K562 (cell line): ENCODE measurements around the gene MADD. TPM values are rescaled to one million over a fixed set of nuclear protein-coding genes. Genes with fewer than 3 reads are reported as not detected.
A peak's percentile ranks its signal among the peaks of the same experiment; 100 is the strongest.

Experiments used
- BACH1 ChIP-seq: fragments of 200-800 bp; sonication (Bioruptor generic); IDR thresholded peaks from 2 replicates; pipeline ENCODE4 v1.6.1; 2016; ENCODE audit warnings: missing genetic modification characterization, missing compliant biosample characterization
- CREM ChIP-seq: IDR thresholded peaks from 2 replicates; pipeline ENCODE4 v1.6.1; 2014; ENCODE audit warnings: antibody characterized with exemption, low read depth
- KLF16 ChIP-seq: IDR thresholded peaks from 2 replicates; pipeline ENCODE4 v1.6.1; 2016; ENCODE audit warnings: antibody characterized with exemption
- RCOR1 ChIP-seq, 2 experiments: IDR thresholded peaks; 2 replicates each; pipeline ENCODE4 v1.6.1; 2012; ENCODE audit warnings: low read depth in 2 of 2, low read length in 2 of 2, borderline replicate concordance in 1 of 2, improper control_type of control experiment in 1 of 2
- SRF ChIP-seq, 2 experiments: fragments of 250-450, 450-650 bp in 1 of 2; sonication (Bioruptor Pico) in 1 of 2; sonication (generic) in 1 of 2; formaldehyde crosslinking; IDR thresholded peaks; 2 replicates each; pipeline versions ENCODE4 v1.5.0 to v1.5.1; 2020 to 2022; ENCODE audit warnings: mild to moderate bottlenecking in 1 of 2, missing genetic modification reagents in 1 of 2
- SRSF3 ChIP-seq: fragments of 200-400 bp; formaldehyde crosslinking; IDR thresholded peaks from 2 replicates; pipeline ENCODE4 v1.6.1; 2016; ENCODE audit warnings: mild to moderate bottlenecking, low read length, moderate library complexity; ENCODE audit not compliant: insufficient read depth
- TBL1XR1 ChIP-seq, 2 experiments: IDR thresholded peaks; 2 replicates each; pipeline ENCODE4 v1.6.1; 2012; ENCODE audit warnings: improper control_type of control experiment in 2 of 2, low read length in 2 of 2, mild to moderate bottlenecking in 1 of 2
- TOE1 ChIP-seq, 2 experiments: fragments of 450-650 bp in 1 of 2; sonication (generic) in 1 of 2; formaldehyde crosslinking in 1 of 2; IDR thresholded peaks; 2 replicates each; pipeline versions ENCODE4 v1.7.1 to v1.8.0; 2016 to 2022; ENCODE audit warnings: borderline replicate concordance in 2 of 2, mild to moderate bottlenecking in 2 of 2, antibody characterized with exemption in 1 of 2, inconsistent platforms in 1 of 2, low read depth in 1 of 2, missing genetic modification reagents in 1 of 2, moderate library complexity in 1 of 2
- ZNF23 ChIP-seq: fragments of 250-450 bp; sonication (Bioruptor Pico); IDR thresholded peaks from 2 replicates; pipeline ENCODE4 v1.4.0; 2020; ENCODE audit warnings: mild to moderate bottlenecking
- ZNF551 ChIP-seq: fragments of 250-450 bp; sonication (Bioruptor Pico); IDR thresholded peaks from 2 replicates; pipeline ENCODE4 v1.5.0; 2021; ENCODE audit warnings: mild to moderate bottlenecking, moderate library complexity
- ZNF644 ChIP-seq: fragments of 200-800 bp; sonication (Bioruptor generic); IDR thresholded peaks from 2 replicates; pipeline ENCODE4 v1.6.1; 2016; ENCODE audit warnings: low read depth, missing genetic modification characterization, missing compliant biosample characterization
- polyA plus RNA-seq, 8 experiments: library from polyadenylated mRNA; depleted of rRNA in 4 of 8; stranded (reverse) in 5 of 8; unstranded in 3 of 8; fragments of >200 nt; fragmentation: Nextera tagmentation in 2 of 8; fragmentation: Illumina TruSeq in 1 of 8; extraction: Ambion mirVana in 2 of 8; extraction: Trizol in 1 of 8; gene quantifications; 2 replicates each; pipeline versions ENCODE4 v1.2.1 to v1.2.3, GENCODE V29; 2011 to 2014; ENCODE audit warnings: inconsistent platforms in 1 of 8, missing spikeins in 1 of 8
- total RNA-seq, 7 experiments: library from RNA; depleted of rRNA in 6 of 7; stranded (reverse); fragments of >200 nt in 6 of 7; fragmentation: Illumina TruSeq in 2 of 7; extraction: Trizol in 2 of 7; gene quantifications; 2 replicates each; pipeline versions ENCODE4 v1.2.1 to v1.2.3, GENCODE V29; 2011 to 2021; ENCODE audit warnings: low replicate concordance in 1 of 7
- TF ChIP-seq, protein P1 (sequence below): fragments of 450-650 bp; conservative IDR thresholded peaks from 2 replicates; pipeline ENCODE4 v1.6.1; 2016; ENCODE audit warnings: missing genetic modification characterization, low read depth, mild to moderate bottlenecking, missing compliant biosample characterization, moderate library complexity
- TF ChIP-seq, protein P2 (sequence below): fragments of 250-450 bp; sonication (Bioruptor Pico); IDR thresholded peaks from 2 replicates; pipeline ENCODE4 v1.4.0; 2020; ENCODE audit warnings: borderline replicate concordance
- TF ChIP-seq, protein P3 (sequence below): fragments of 450-650 bp; IDR thresholded peaks from 2 replicates; pipeline ENCODE4 v1.6.1; 2016; ENCODE audit warnings: mild to moderate bottlenecking, moderate library complexity

Gene MADD
- total and polyA plus RNA-seq, 9 of the 15 experiments (the other 6 are each of a cell fraction or from before 2014, with no cell fraction given): 0.68 to 57.6 (median 33.6) TPM

DNA sequence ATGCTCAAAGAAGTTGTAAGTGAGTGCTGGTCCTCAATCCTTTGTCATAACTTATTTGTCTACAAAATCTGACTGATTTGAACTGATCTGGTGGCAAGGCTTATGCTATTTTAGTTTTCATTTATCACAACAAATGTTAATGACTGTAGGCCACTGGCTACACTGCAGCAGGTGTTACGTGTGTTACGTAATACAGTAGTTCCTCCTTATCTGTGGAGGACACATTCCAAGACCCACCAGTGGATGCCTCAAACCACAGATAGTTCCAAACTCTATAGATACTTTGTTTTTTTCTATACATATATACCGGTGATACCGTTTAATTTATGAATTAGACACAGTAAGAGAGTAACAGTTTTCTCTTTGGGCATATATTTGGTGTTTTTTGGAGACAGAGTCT lies 7.0 kb downstream of the MADD start (continued):
- no peak for TF ChIP-seq ZNF23 (CRISPR knock-in tag)
- peak in 1 of 2 experiments; percentile 83; a peak in 2 of 4 replicates for TF ChIP-seq RCOR1 (IDR thresholded peaks at IDR 0.05; ENCODE audit: borderline replicate concordance in 1 of 2, low read depth in 2 of 2, low read length in 2 of 2)
- TF ChIP-seq BACH1 (tag): no peak
- TF ChIP-seq, protein P1, sequence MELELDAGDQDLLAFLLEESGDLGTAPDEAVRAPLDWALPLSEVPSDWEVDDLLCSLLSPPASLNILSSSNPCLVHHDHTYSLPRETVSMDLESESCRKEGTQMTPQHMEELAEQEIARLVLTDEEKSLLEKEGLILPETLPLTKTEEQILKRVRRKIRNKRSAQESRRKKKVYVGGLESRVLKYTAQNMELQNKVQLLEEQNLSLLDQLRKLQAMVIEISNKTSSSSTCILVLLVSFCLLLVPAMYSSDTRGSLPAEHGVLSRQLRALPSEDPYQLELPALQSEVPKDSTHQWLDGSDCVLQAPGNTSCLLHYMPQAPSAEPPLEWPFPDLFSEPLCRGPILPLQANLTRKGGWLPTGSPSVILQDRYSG: no peak
- TF ChIP-seq, protein P2, sequence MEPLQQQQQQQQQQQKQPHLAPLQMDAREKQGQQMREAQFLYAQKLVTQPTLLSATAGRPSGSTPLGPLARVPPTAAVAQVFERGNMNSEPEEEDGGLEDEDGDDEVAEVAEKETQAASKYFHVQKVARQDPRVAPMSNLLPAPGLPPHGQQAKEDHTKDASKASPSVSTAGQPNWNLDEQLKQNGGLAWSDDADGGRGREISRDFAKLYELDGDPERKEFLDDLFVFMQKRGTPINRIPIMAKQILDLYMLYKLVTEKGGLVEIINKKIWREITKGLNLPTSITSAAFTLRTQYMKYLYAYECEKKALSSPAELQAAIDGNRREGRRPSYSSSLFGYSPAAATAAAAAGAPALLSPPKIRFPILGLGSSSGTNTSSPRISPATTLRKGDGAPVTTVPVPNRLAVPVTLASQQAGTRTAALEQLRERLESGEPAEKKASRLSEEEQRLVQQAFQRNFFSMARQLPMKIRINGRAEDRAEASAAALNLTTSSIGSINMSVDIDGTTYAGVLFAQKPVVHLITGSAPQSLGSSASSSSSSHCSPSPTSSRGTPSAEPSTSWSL (CRISPR knock-in tag): no peak
- peak; percentile 17; the same call in 1 of the 2 replicates for TF ChIP-seq CREM
- no peak; a peak in 1 of 4 replicates for TF ChIP-seq TBL1XR1 (IDR thresholded peaks at IDR 0.05; ENCODE audit: low read length in 2 of 2)
- TF ChIP-seq ZNF644 (tag): no peak
- no peak for TF ChIP-seq TOE1 (IDR thresholded peaks at IDR 0.05; ENCODE audit: borderline replicate concordance)
- TF ChIP-seq TOE1 (CRISPR knock-in tag; IDR thresholded peaks at IDR 0.05; ENCODE audit: borderline replicate concordance, low read depth): no peak
- TF ChIP-seq ZNF551 (CRISPR knock-in tag): no peak
- TF ChIP-seq SRF (CRISPR knock-in tag; IDR thresholded peaks at IDR 0.05): no peak
- TF ChIP-seq, protein P3, sequence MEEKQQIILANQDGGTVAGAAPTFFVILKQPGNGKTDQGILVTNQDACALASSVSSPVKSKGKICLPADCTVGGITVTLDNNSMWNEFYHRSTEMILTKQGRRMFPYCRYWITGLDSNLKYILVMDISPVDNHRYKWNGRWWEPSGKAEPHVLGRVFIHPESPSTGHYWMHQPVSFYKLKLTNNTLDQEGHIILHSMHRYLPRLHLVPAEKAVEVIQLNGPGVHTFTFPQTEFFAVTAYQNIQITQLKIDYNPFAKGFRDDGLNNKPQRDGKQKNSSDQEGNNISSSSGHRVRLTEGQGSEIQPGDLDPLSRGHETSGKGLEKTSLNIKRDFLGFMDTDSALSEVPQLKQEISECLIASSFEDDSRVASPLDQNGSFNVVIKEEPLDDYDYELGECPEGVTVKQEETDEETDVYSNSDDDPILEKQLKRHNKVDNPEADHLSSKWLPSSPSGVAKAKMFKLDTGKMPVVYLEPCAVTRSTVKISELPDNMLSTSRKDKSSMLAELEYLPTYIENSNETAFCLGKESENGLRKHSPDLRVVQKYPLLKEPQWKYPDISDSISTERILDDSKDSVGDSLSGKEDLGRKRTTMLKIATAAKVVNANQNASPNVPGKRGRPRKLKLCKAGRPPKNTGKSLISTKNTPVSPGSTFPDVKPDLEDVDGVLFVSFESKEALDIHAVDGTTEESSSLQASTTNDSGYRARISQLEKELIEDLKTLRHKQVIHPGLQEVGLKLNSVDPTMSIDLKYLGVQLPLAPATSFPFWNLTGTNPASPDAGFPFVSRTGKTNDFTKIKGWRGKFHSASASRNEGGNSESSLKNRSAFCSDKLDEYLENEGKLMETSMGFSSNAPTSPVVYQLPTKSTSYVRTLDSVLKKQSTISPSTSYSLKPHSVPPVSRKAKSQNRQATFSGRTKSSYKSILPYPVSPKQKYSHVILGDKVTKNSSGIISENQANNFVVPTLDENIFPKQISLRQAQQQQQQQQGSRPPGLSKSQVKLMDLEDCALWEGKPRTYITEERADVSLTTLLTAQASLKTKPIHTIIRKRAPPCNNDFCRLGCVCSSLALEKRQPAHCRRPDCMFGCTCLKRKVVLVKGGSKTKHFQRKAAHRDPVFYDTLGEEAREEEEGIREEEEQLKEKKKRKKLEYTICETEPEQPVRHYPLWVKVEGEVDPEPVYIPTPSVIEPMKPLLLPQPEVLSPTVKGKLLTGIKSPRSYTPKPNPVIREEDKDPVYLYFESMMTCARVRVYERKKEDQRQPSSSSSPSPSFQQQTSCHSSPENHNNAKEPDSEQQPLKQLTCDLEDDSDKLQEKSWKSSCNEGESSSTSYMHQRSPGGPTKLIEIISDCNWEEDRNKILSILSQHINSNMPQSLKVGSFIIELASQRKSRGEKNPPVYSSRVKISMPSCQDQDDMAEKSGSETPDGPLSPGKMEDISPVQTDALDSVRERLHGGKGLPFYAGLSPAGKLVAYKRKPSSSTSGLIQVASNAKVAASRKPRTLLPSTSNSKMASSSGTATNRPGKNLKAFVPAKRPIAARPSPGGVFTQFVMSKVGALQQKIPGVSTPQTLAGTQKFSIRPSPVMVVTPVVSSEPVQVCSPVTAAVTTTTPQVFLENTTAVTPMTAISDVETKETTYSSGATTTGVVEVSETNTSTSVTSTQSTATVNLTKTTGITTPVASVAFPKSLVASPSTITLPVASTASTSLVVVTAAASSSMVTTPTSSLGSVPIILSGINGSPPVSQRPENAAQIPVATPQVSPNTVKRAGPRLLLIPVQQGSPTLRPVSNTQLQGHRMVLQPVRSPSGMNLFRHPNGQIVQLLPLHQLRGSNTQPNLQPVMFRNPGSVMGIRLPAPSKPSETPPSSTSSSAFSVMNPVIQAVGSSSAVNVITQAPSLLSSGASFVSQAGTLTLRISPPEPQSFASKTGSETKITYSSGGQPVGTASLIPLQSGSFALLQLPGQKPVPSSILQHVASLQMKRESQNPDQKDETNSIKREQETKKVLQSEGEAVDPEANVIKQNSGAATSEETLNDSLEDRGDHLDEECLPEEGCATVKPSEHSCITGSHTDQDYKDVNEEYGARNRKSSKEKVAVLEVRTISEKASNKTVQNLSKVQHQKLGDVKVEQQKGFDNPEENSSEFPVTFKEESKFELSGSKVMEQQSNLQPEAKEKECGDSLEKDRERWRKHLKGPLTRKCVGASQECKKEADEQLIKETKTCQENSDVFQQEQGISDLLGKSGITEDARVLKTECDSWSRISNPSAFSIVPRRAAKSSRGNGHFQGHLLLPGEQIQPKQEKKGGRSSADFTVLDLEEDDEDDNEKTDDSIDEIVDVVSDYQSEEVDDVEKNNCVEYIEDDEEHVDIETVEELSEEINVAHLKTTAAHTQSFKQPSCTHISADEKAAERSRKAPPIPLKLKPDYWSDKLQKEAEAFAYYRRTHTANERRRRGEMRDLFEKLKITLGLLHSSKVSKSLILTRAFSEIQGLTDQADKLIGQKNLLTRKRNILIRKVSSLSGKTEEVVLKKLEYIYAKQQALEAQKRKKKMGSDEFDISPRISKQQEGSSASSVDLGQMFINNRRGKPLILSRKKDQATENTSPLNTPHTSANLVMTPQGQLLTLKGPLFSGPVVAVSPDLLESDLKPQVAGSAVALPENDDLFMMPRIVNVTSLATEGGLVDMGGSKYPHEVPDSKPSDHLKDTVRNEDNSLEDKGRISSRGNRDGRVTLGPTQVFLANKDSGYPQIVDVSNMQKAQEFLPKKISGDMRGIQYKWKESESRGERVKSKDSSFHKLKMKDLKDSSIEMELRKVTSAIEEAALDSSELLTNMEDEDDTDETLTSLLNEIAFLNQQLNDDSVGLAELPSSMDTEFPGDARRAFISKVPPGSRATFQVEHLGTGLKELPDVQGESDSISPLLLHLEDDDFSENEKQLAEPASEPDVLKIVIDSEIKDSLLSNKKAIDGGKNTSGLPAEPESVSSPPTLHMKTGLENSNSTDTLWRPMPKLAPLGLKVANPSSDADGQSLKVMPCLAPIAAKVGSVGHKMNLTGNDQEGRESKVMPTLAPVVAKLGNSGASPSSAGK: no peak
- TF ChIP-seq SRSF3: no peak
- peak; percentile 52; the same call in 1 of the 2 replicates for TF ChIP-seq KLF16
